WTC11 (cell line): Measurements from ENCODE around the gene C10orf71. TPM values are rescaled to one million over a fixed set of nuclear protein-coding genes. Genes with fewer than 3 reads are reported as not detected.

Experiments used
- ATAC-seq: fragments of 200-7000 bp; cut with Tn5 transposase; 2 replicates; pipeline ENCODE4 v1.10.0; 2021; ENCODE audit warnings: mild to moderate bottlenecking, moderate library complexity
- CTCF ChIA-PET: fragments of 300-600 bp; sonication (Branson Sonifier 250); formaldehyde crosslinking; loops from one replicate; lab custom pipeline; 2021; ENCODE audit warnings: antibody characterized with exemption; lab: Charles Lee
- POLR2A ChIA-PET: fragments of 350-600 bp; sonication (Branson Sonifier 250); formaldehyde crosslinking; loops from one replicate; lab custom pipeline; 2021; ENCODE audit warnings: antibody characterized with exemption; lab: Charles Lee
- DNase-seq: peaks from one replicate; pipeline ENCODE4 v3.0.0; 2021; ENCODE audit warnings: low spot score
- H3K27ac Mint-ChIP-seq: 2 replicates; pipeline ENCODE4 v1.8.0; 2021; ENCODE audit warnings: mixed read lengths
- H3K27me3 Mint-ChIP-seq: 2 replicates; pipeline ENCODE4 v1.8.0; 2021; ENCODE audit warnings: low read depth, mild to moderate bottlenecking, moderate library complexity, mixed read lengths
- H3K36me3 Mint-ChIP-seq: 2 replicates; pipeline ENCODE4 v1.8.0; 2021; ENCODE audit warnings: mixed read lengths
- H3K4me1 Mint-ChIP-seq: 2 replicates; pipeline ENCODE4 v1.8.0; 2022; ENCODE audit warnings: mixed read lengths
- H3K4me3 Mint-ChIP-seq: 2 replicates; pipeline ENCODE4 v1.8.0; 2021; ENCODE audit warnings: mild to moderate bottlenecking, moderate library complexity, mixed read lengths
- H3K9me3 Mint-ChIP-seq: 2 replicates; pipeline ENCODE4 v1.8.0; 2021; ENCODE audit warnings: mixed read lengths
- CDX4 ChIP-seq: fragments of 250-450 bp; sonication (Bioruptor Pico); IDR thresholded peaks from 2 replicates; pipeline ENCODE4 v1.9.0; 2021; ENCODE audit warnings: moderate library complexity, mild to moderate bottlenecking, inconsistent platforms, borderline replicate concordance
- E2F4 ChIP-seq: sonication (generic); formaldehyde crosslinking; IDR thresholded peaks from 2 replicates; pipeline ENCODE4 v1.8.1; 2022; ENCODE audit warnings: low read depth, mild to moderate bottlenecking, moderate library complexity, missing genetic modification reagents, borderline replicate concordance
- ETV6 ChIP-seq: sonication (generic); formaldehyde crosslinking; IDR thresholded peaks from 2 replicates; pipeline ENCODE4 v1.8.1; 2022; ENCODE audit warnings: mild to moderate bottlenecking, missing genetic modification reagents
- FOXP1 ChIP-seq: sonication (generic); formaldehyde crosslinking; IDR thresholded peaks from 2 replicates; pipeline ENCODE4 v1.8.0; 2022; ENCODE audit warnings: missing genetic modification reagents, mild to moderate bottlenecking, moderate library complexity, borderline replicate concordance
- GRHL2 ChIP-seq: fragments of 250-450 bp; sonication (Bioruptor Pico); IDR thresholded peaks from 2 replicates; pipeline ENCODE4 v1.8.0; 2022; ENCODE audit warnings: mild to moderate bottlenecking, moderate library complexity; ENCODE audit not compliant: insufficient replicate concordance, severe bottlenecking
- HMGXB4 ChIP-seq: sonication (generic); formaldehyde crosslinking; IDR thresholded peaks from 2 replicates; pipeline ENCODE4 v1.8.1; 2023; ENCODE audit warnings: mild to moderate bottlenecking, moderate library complexity, missing genetic modification reagents
- MXD4 ChIP-seq: fragments of 250-450 bp; sonication (Bioruptor Pico); IDR thresholded peaks from 2 replicates; pipeline ENCODE4 v1.8.0; 2021; ENCODE audit warnings: mild to moderate bottlenecking, moderate library complexity, borderline replicate concordance
- NFE2L1 ChIP-seq: sonication (generic); formaldehyde crosslinking; IDR thresholded peaks from 2 replicates; pipeline ENCODE4 v1.8.1; 2023; ENCODE audit warnings: missing genetic modification reagents
- NFYB ChIP-seq: sonication (generic); formaldehyde crosslinking; conservative IDR thresholded peaks from 2 replicates; pipeline ENCODE4 v1.8.0; 2022; ENCODE audit warnings: low read depth, missing genetic modification reagents
- PRRX2 ChIP-seq: fragments of 250-450 bp; sonication (Bioruptor Pico); IDR thresholded peaks from 2 replicates; pipeline ENCODE4 v1.8.0; 2021; ENCODE audit warnings: mild to moderate bottlenecking
- STAT6 ChIP-seq: sonication (generic); formaldehyde crosslinking; conservative IDR thresholded peaks from 2 replicates; pipeline ENCODE4 v1.8.1; 2023; ENCODE audit warnings: mild to moderate bottlenecking, low read depth, missing genetic modification reagents, moderate library complexity
- TCF7 ChIP-seq: sonication (generic); formaldehyde crosslinking; IDR thresholded peaks from 2 replicates; pipeline ENCODE4 v1.8.0; 2022; ENCODE audit warnings: mild to moderate bottlenecking, low read depth, missing genetic modification reagents, moderate library complexity
- ZNF317 ChIP-seq: sonication (generic); formaldehyde crosslinking; IDR thresholded peaks from 2 replicates; pipeline ENCODE4 v1.8.1; 2023; ENCODE audit warnings: low read depth, mild to moderate bottlenecking, moderate library complexity, missing genetic modification reagents, borderline replicate concordance
- ZNF416 ChIP-seq: fragments of 250-450 bp; sonication (Bioruptor Pico); IDR thresholded peaks from 2 replicates; pipeline ENCODE4 v1.9.0; 2021; ENCODE audit warnings: mild to moderate bottlenecking, inconsistent platforms
- ZSCAN18 ChIP-seq: fragments of 250-450 bp; sonication (Bioruptor Pico); IDR thresholded peaks from 2 replicates; pipeline ENCODE4 v2.1.2; 2022; ENCODE audit warnings: mild to moderate bottlenecking, moderate library complexity
- total RNA-seq: library from RNA; stranded (reverse); gene quantifications from 3 replicates; pipeline ENCODE4 v1.2.3, GENCODE V29; 2021
- TF ChIP-seq, protein P1 (sequence below): sonication (generic); formaldehyde crosslinking; IDR thresholded peaks from 2 replicates; pipeline ENCODE4 v1.8.1; 2023; ENCODE audit warnings: mild to moderate bottlenecking, missing genetic modification reagents
- TF ChIP-seq, protein P2 (sequence below): sonication (generic); formaldehyde crosslinking; IDR thresholded peaks from 2 replicates; pipeline ENCODE4 v1.8.0; 2023; ENCODE audit warnings: mild to moderate bottlenecking, missing genetic modification reagents
- TF ChIP-seq, protein P3 (sequence below): sonication (generic); formaldehyde crosslinking; IDR thresholded peaks from 2 replicates; pipeline ENCODE4 v1.8.0; 2022; ENCODE audit warnings: missing genetic modification reagents
- TF ChIP-seq, protein P4 (sequence below): sonication (generic); formaldehyde crosslinking; IDR thresholded peaks from 2 replicates; pipeline ENCODE4 v1.8.1; 2022; ENCODE audit warnings: mild to moderate bottlenecking, moderate library complexity, missing genetic modification reagents

Gene C10orf71
- total RNA-seq, 1 experiment from 2014 or later, result not detected

GRCh38 chr10:49313501-49314070 is 14.6 kb downstream of the C10orf71 start:
- ChIA-PET POLR2A (no interaction called here), CTCF (no interaction called here)
- TF ChIP-seq, protein P1, sequence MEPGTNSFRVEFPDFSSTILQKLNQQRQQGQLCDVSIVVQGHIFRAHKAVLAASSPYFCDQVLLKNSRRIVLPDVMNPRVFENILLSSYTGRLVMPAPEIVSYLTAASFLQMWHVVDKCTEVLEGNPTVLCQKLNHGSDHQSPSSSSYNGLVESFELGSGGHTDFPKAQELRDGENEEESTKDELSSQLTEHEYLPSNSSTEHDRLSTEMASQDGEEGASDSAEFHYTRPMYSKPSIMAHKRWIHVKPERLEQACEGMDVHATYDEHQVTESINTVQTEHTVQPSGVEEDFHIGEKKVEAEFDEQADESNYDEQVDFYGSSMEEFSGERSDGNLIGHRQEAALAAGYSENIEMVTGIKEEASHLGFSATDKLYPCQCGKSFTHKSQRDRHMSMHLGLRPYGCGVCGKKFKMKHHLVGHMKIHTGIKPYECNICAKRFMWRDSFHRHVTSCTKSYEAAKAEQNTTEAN (CRISPR knock-in tag), result no peak
- no peak for TF ChIP-seq ZSCAN18
- no peak for TF ChIP-seq HMGXB4 (CRISPR knock-in tag)
- no peak for TF ChIP-seq NFYB
- no peak for TF ChIP-seq ZNF416 (CRISPR knock-in tag)
- TF ChIP-seq, protein P2, sequence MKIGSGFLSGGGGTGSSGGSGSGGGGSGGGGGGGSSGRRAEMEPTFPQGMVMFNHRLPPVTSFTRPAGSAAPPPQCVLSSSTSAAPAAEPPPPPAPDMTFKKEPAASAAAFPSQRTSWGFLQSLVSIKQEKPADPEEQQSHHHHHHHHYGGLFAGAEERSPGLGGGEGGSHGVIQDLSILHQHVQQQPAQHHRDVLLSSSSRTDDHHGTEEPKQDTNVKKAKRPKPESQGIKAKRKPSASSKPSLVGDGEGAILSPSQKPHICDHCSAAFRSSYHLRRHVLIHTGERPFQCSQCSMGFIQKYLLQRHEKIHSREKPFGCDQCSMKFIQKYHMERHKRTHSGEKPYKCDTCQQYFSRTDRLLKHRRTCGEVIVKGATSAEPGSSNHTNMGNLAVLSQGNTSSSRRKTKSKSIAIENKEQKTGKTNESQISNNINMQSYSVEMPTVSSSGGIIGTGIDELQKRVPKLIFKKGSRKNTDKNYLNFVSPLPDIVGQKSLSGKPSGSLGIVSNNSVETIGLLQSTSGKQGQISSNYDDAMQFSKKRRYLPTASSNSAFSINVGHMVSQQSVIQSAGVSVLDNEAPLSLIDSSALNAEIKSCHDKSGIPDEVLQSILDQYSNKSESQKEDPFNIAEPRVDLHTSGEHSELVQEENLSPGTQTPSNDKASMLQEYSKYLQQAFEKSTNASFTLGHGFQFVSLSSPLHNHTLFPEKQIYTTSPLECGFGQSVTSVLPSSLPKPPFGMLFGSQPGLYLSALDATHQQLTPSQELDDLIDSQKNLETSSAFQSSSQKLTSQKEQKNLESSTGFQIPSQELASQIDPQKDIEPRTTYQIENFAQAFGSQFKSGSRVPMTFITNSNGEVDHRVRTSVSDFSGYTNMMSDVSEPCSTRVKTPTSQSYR (CRISPR knock-in tag), result no peak
- TF ChIP-seq, protein P3, sequence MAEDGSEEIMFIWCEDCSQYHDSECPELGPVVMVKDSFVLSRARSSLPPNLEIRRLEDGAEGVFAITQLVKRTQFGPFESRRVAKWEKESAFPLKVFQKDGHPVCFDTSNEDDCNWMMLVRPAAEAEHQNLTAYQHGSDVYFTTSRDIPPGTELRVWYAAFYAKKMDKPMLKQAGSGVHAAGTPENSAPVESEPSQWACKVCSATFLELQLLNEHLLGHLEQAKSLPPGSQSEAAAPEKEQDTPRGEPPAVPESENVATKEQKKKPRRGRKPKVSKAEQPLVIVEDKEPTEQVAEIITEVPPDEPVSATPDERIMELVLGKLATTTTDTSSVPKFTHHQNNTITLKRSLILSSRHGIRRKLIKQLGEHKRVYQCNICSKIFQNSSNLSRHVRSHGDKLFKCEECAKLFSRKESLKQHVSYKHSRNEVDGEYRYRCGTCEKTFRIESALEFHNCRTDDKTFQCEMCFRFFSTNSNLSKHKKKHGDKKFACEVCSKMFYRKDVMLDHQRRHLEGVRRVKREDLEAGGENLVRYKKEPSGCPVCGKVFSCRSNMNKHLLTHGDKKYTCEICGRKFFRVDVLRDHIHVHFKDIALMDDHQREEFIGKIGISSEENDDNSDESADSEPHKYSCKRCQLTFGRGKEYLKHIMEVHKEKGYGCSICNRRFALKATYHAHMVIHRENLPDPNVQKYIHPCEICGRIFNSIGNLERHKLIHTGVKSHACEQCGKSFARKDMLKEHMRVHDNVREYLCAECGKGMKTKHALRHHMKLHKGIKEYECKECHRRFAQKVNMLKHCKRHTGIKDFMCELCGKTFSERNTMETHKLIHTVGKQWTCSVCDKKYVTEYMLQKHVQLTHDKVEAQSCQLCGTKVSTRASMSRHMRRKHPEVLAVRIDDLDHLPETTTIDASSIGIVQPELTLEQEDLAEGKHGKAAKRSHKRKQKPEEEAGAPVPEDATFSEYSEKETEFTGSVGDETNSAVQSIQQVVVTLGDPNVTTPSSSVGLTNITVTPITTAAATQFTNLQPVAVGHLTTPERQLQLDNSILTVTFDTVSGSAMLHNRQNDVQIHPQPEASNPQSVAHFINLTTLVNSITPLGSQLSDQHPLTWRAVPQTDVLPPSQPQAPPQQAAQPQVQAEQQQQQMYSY (CRISPR knock-in tag), result no peak
- no peak for TF ChIP-seq TCF7 (CRISPR knock-in tag)
- TF ChIP-seq ETV6, result no peak
- TF ChIP-seq FOXP1 (CRISPR knock-in tag), result no peak
- TF ChIP-seq NFE2L1 (CRISPR knock-in tag), result no peak
- no peak for TF ChIP-seq MXD4 (CRISPR knock-in tag)
- TF ChIP-seq, protein P4, sequence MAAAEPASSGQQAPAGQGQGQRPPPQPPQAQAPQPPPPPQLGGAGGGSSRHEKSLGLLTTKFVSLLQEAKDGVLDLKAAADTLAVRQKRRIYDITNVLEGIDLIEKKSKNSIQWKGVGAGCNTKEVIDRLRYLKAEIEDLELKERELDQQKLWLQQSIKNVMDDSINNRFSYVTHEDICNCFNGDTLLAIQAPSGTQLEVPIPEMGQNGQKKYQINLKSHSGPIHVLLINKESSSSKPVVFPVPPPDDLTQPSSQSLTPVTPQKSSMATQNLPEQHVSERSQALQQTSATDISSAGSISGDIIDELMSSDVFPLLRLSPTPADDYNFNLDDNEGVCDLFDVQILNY (CRISPR knock-in tag), result no peak
- TF ChIP-seq E2F4 (CRISPR knock-in tag), result no peak
- TF ChIP-seq CDX4 (CRISPR knock-in tag), result no peak
- no peak for TF ChIP-seq PRRX2 (CRISPR knock-in tag)
- no peak for TF ChIP-seq ZNF317
- TF ChIP-seq STAT6 (CRISPR knock-in tag), result no peak
- TF ChIP-seq GRHL2 (CRISPR knock-in tag), result no peak
- H3K4me3 Mint-ChIP-seq, result no peak overlapping the region
- H3K4me1 Mint-ChIP-seq, result no peaks in the 10 kb centered on the region
- no peaks in the 10 kb centered on the region for H3K36me3 Mint-ChIP-seq
- H3K9me3 Mint-ChIP-seq, result peaks cover 10% of the 10 kb centered on the region
- DNase-seq, result no peak
- no peak overlapping the region for H3K27ac Mint-ChIP-seq
- H3K27me3 Mint-ChIP-seq, result no peaks in the 10 kb centered on the region
- no peak for ATAC-seq
